ENCODE results near the gene NTPCR. TPM values are rescaled to one million over a fixed set of nuclear protein-coding genes. Genes with fewer than 3 reads are reported as not detected.

Gene NTPCR
- total RNA-seq, 1 donor from 2014 or later, result 54.5 TPM

GRCh38 chr1:232932486-232933425 lies 17.7 kb upstream of the NTPCR start:
- no peak for TF ChIP-seq CTCF (IDR thresholded peaks at IDR 0.05; ENCODE audit: insufficient read depth, low read depth, low read length)
- TF ChIP-seq EZH2 (IDR thresholded peaks at IDR 0.05; ENCODE audit: insufficient read depth, low read length), result no peak
- DNase-seq (ENCODE audit: low read depth) (no peak), FAIRE-seq (no peak)
- Histone ChIP-seq H3K4me3 (ENCODE audit: insufficient read depth, low read depth, low read length) (no peak overlapping the region), H3K4me1 (ENCODE audit: insufficient read depth, low read length) (no peaks in the 10 kb centered on the region), H2AFZ (ENCODE audit: low read depth, low read length) (no peak overlapping the region), H3K27ac (ENCODE audit: low read depth, low read length) (no peak overlapping the region), H3K27me3 (ENCODE audit: insufficient read depth, low read length) (no peaks in the 10 kb centered on the region), H3K9ac (ENCODE audit: low read length) (no peak overlapping the region), H3K4me2 (ENCODE audit: low read length) (no peak overlapping the region), H4K20me1 (ENCODE audit: insufficient read depth, low read length) (no peaks in the 10 kb centered on the region), H3K9me3 (ENCODE audit: insufficient read depth, low read depth, low read length) (no peaks in the 10 kb centered on the region), H3K79me2 (ENCODE audit: insufficient read depth, low read length) (no peaks in the 10 kb centered on the region), H3K36me3 (ENCODE audit: insufficient read depth, low read length) (no peaks in the 10 kb centered on the region)
- Mint-ChIP-seq H3K27ac (ENCODE audit: unreplicated experiment) (no peak overlapping the region), H3K27me3 (ENCODE audit: low read depth, unreplicated experiment) (peaks cover 9% of the 10 kb centered on the region), H3K4me1 (ENCODE audit: low read depth, unreplicated experiment) (no peaks in the 10 kb centered on the region), H3K9me3 (ENCODE audit: unreplicated experiment) (no peaks in the 10 kb centered on the region), H3K4me3 (ENCODE audit: unreplicated experiment) (no peak overlapping the region), H3K36me3 (ENCODE audit: low read depth, unreplicated experiment) (no peaks in the 10 kb centered on the region)

DNA sequence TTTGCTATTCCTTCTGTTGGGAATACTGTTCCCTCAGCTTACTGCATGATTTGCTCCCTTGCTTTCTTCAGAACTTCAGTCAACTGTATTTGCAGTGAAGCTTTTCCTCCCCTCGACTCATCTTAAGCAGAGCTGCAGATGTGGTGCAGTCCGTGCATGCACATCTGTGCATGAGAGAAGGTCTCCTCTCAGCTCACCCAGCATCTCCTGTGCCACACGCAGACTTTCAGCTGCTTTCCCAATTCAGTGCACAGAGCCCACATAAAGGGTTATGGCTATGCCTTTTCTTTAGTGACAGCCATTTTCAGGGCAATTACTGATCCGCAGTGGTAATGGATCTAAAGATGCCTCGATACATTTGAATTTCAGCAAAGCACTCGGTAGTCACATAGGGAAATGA lies 13.5 kb upstream of the NTPCR start:
- Mint-ChIP-seq H3K27ac (ENCODE audit: unreplicated experiment) (no peak overlapping the region), H3K9me3 (ENCODE audit: unreplicated experiment) (no peaks in the 10 kb centered on the region)
- FAIRE-seq, result no peak

More for the DNA sequence above, 13.5 kb upstream of the NTPCR start:
- DNase-seq (ENCODE audit: low read depth), result no peak
- Histone ChIP-seq H3K9me3 (ENCODE audit: insufficient read depth, low read depth, low read length) (no peaks in the 10 kb centered on the region), H3K36me3 (ENCODE audit: insufficient read depth, low read length) (no peaks in the 10 kb centered on the region), H2AFZ (ENCODE audit: low read depth, low read length) (no peak overlapping the region), H4K20me1 (ENCODE audit: insufficient read depth, low read length) (no peaks in the 10 kb centered on the region), H3K4me3 (ENCODE audit: insufficient read depth, low read depth, low read length) (no peak overlapping the region), H3K4me1 (ENCODE audit: insufficient read depth, low read length) (no peaks in the 10 kb centered on the region), H3K79me2 (ENCODE audit: insufficient read depth, low read length) (no peaks in the 10 kb centered on the region), H3K27me3 (ENCODE audit: insufficient read depth, low read length) (no peaks in the 10 kb centered on the region), H3K9ac (ENCODE audit: low read length) (no peak overlapping the region), H3K27ac (ENCODE audit: low read depth, low read length) (no peak overlapping the region), H3K4me2 (ENCODE audit: low read length) (no peak overlapping the region)
- no peak overlapping the region for H3K4me3 Mint-ChIP-seq (ENCODE audit: unreplicated experiment)
- H3K36me3 Mint-ChIP-seq (ENCODE audit: low read depth, unreplicated experiment), result no peaks in the 10 kb centered on the region
- peaks cover 8% of the 10 kb centered on the region for H3K27me3 Mint-ChIP-seq (ENCODE audit: low read depth, unreplicated experiment)
- TF ChIP-seq EZH2 (IDR thresholded peaks at IDR 0.05; ENCODE audit: insufficient read depth, low read length) (no peak), CTCF (IDR thresholded peaks at IDR 0.05; ENCODE audit: insufficient read depth, low read depth, low read length) (no peak)
- H3K4me1 Mint-ChIP-seq (ENCODE audit: low read depth, unreplicated experiment), result no peaks in the 10 kb centered on the region
